ENCODE measurements around the gene LRGUK. TPM values are rescaled to one million over a fixed set of nuclear protein-coding genes. Genes with fewer than 3 reads are reported as not detected.
"Not testable (repeated sequence)": the region's sequence is repeated elsewhere in the genome, so short reads cannot be mapped to it uniquely, and the experiment has no call there.

The LRGUK gene
- total RNA-seq, 2 donors from 2014 or later, result 0.50 to 0.71 TPM

- not testable (repeated sequence) for H3K9me3 Mint-ChIP-seq, ATAC-seq
These were observed 168.8 kb downstream of the LRGUK start for GRCh38 chr7:134295982-134296381.

GRCh38 chr7:134297489-134297888 lies 170.3 kb downstream of the LRGUK start:
- DNase-seq (ENCODE audit: low spot score) (no peak), ATAC-seq (no peak)
- Mint-ChIP-seq H3K27me3 (no peaks in the 10 kb centered on the region), H3K36me3 (peaks cover 23% of the 10 kb centered on the region), H3K4me1 (ENCODE audit: low read depth in 2 of 2) (no peaks in the 10 kb centered on the region), H3K9me3 (no peaks in the 10 kb centered on the region), H3K27ac (no peak overlapping the region), H3K4me3 (no peak overlapping the region)

More at GRCh38 chr7:134295982-134296381, 168.8 kb downstream of the LRGUK start:
- H3K27me3 Mint-ChIP-seq; DNase-seq (ENCODE audit: low spot score); H3K4me1 Mint-ChIP-seq (ENCODE audit: low read depth in 2 of 2); H3K4me3 Mint-ChIP-seq; H3K27ac Mint-ChIP-seq: not testable (repeated sequence)
- peaks cover 19% of the 10 kb centered on the region for H3K36me3 Mint-ChIP-seq

GRCh38 chr7:134298902-134299683 lies 172.0 kb downstream of the LRGUK start:
- no peaks in the 10 kb centered on the region for H3K27me3 Mint-ChIP-seq
- H3K27ac Mint-ChIP-seq, result no peak overlapping the region
- no peak overlapping the region for H3K4me3 Mint-ChIP-seq
- H3K9me3 Mint-ChIP-seq, result no peaks in the 10 kb centered on the region
- no peaks in the 10 kb centered on the region for H3K4me1 Mint-ChIP-seq (ENCODE audit: low read depth in 2 of 2)
- ATAC-seq (no peak), DNase-seq (ENCODE audit: low spot score) (no peak)
- peaks cover 22% of the 10 kb centered on the region for H3K36me3 Mint-ChIP-seq

- no peak overlapping the region for H3K4me3 Mint-ChIP-seq
- no peaks in the 10 kb centered on the region for H3K9me3 Mint-ChIP-seq
- no peak overlapping the region for H3K27ac Mint-ChIP-seq
- no peak for ATAC-seq
- H3K4me1 Mint-ChIP-seq (ENCODE audit: low read depth in 2 of 2), result no peaks in the 10 kb centered on the region
- no peak for DNase-seq (ENCODE audit: low spot score)
- H3K27me3 Mint-ChIP-seq, result no peaks in the 10 kb centered on the region
- H3K36me3 Mint-ChIP-seq, result peaks cover 20% of the 10 kb centered on the region
These were observed 173.8 kb downstream of the LRGUK start for GRCh38 chr7:134300988-134301387.

GRCh38 chr7:134301592-134301991 lies 174.5 kb downstream of the LRGUK start:
- Mint-ChIP-seq H3K27me3 (no peaks in the 10 kb centered on the region), H3K9me3 (no peaks in the 10 kb centered on the region), H3K4me1 (ENCODE audit: low read depth in 2 of 2) (no peaks in the 10 kb centered on the region)

GRCh38 chr7:134302120-134302519 lies 175.0 kb downstream of the LRGUK start:
- Mint-ChIP-seq H3K4me3 (no peak overlapping the region), H3K9me3 (no peaks in the 10 kb centered on the region), H3K4me1 (ENCODE audit: low read depth in 2 of 2) (no peaks in the 10 kb centered on the region), H3K27ac (no peak overlapping the region), H3K36me3 (peaks cover 25% of the 10 kb centered on the region), H3K27me3 (no peaks in the 10 kb centered on the region)
- ATAC-seq (no peak), DNase-seq (ENCODE audit: low spot score) (no peak)

More at GRCh38 chr7:134301592-134301991, 174.5 kb downstream of the LRGUK start:
- DNase-seq (ENCODE audit: low spot score) (no peak), ATAC-seq (no peak)
- Mint-ChIP-seq H3K4me3 (no peak overlapping the region), H3K27ac (no peak overlapping the region), H3K36me3 (peaks cover 24% of the 10 kb centered on the region)

- Mint-ChIP-seq H3K27me3 (no peaks in the 10 kb centered on the region), H3K27ac (no peak overlapping the region), H3K4me3 (no peak overlapping the region), H3K36me3 (peaks cover 16% of the 10 kb centered on the region), H3K9me3 (no peaks in the 10 kb centered on the region), H3K4me1 (ENCODE audit: low read depth in 2 of 2) (peaks cover 0 to 18% of the 10 kb centered on the region in 2 donors)
- DNase-seq (ENCODE audit: low spot score), result no peak
- no peak for ATAC-seq
These were observed 180.2 kb downstream of the LRGUK start for GRCh38 chr7:134307320-134307719.

- Mint-ChIP-seq H3K27ac (no peak overlapping the region), H3K4me3 (no peak overlapping the region), H3K4me1 (ENCODE audit: low read depth in 2 of 2) (peaks cover 0 to 18% of the 10 kb centered on the region in 2 donors), H3K27me3 (no peaks in the 10 kb centered on the region), H3K36me3 (peaks cover 16% of the 10 kb centered on the region), H3K9me3 (no peaks in the 10 kb centered on the region)
- DNase-seq (ENCODE audit: low spot score) (no peak), ATAC-seq (no peak)
These were observed 181.4 kb downstream of the LRGUK start for GRCh38 chr7:134308548-134308947.

- no peak overlapping the region for H3K4me3 Mint-ChIP-seq
These were observed 184.7 kb downstream of the LRGUK start for GRCh38 chr7:134311807-134312206.

GRCh38 chr7:134312717-134313116 lies 185.6 kb downstream of the LRGUK start:
- Mint-ChIP-seq H3K36me3 (peaks cover 5% of the 10 kb centered on the region), H3K27ac (no peak overlapping the region), H3K9me3 (no peaks in the 10 kb centered on the region)

More at GRCh38 chr7:134311807-134312206, 184.7 kb downstream of the LRGUK start:
- DNase-seq (ENCODE audit: low spot score) (no peak), ATAC-seq (no peak)
- Mint-ChIP-seq H3K4me1 (ENCODE audit: low read depth in 2 of 2) (peaks cover 4 to 25% of the 10 kb centered on the region in 2 donors), H3K27me3 (no peaks in the 10 kb centered on the region), H3K36me3 (peaks cover 6% of the 10 kb centered on the region), H3K9me3 (no peaks in the 10 kb centered on the region), H3K27ac (no peak overlapping the region)

GRCh38 chr7:134313543-134313942 lies 186.4 kb downstream of the LRGUK start:
- H3K4me1 Mint-ChIP-seq (ENCODE audit: low read depth in 2 of 2), result peaks cover 9 to 30% of the 10 kb centered on the region in 2 donors
- no peaks in the 10 kb centered on the region for H3K36me3 Mint-ChIP-seq
- no peak for ATAC-seq
- H3K4me3 Mint-ChIP-seq, result no peak overlapping the region
- no peaks in the 10 kb centered on the region for H3K9me3 Mint-ChIP-seq
- DNase-seq (ENCODE audit: low spot score), result no peak
- H3K27me3 Mint-ChIP-seq, result no peaks in the 10 kb centered on the region
- H3K27ac Mint-ChIP-seq, result peak overlapping the region in 1 of 2 donors; percentile 39

More at GRCh38 chr7:134312717-134313116, 185.6 kb downstream of the LRGUK start:
- Mint-ChIP-seq H3K4me1 (ENCODE audit: low read depth in 2 of 2) (peaks cover 9 to 29% of the 10 kb centered on the region in 2 donors), H3K27me3 (no peaks in the 10 kb centered on the region), H3K4me3 (no peak overlapping the region)
- no peak for DNase-seq (ENCODE audit: low spot score)
- ATAC-seq, result no peak

Other genes with a start within 250 kb of the LRGUK start
- 10 to 100 TPM; 22.7 to 32.0 TPM for gene SLC35B4, start 189.6 kb downstream of the LRGUK start, total RNA-seq